ENCODE data around the gene GPR183.

GPR183 gene

GRCh38 chr13:99302637-99303505 lies 4.3 kb downstream of the GPR183 start:
- TF ChIP-seq CTCF (IDR thresholded peaks at IDR 0.05; ENCODE audit: insufficient read depth, low read depth, low read length, missing control alignments), result no peak
- H3K4me3 ChIP-seq (ENCODE audit: low read length), result no peak overlapping the region
- DNase-seq (ENCODE audit: low read depth), result no peak

- no peak for TF ChIP-seq CTCF (IDR thresholded peaks at IDR 0.05; ENCODE audit: insufficient read depth, low read depth, low read length, missing control alignments)
- H3K4me3 ChIP-seq (ENCODE audit: low read length), result no peak overlapping the region
- DNase-seq (ENCODE audit: low read depth), result no peak
Measured at GRCh38 chr13:99301913-99302636, 5.1 kb downstream of the GPR183 start.

GRCh38 chr13:99301056-99301838 lies 6.0 kb downstream of the GPR183 start:
- H3K4me3 ChIP-seq (ENCODE audit: low read length), result no peak overlapping the region
- no peak for DNase-seq (ENCODE audit: low read depth)
- TF ChIP-seq CTCF (IDR thresholded peaks at IDR 0.05; ENCODE audit: insufficient read depth, low read depth, low read length, missing control alignments), result no peak

- no peak for DNase-seq (ENCODE audit: low read depth)
- no peak for TF ChIP-seq CTCF (IDR thresholded peaks at IDR 0.05; ENCODE audit: insufficient read depth, low read depth, low read length, missing control alignments)
- no peak overlapping the region for H3K4me3 ChIP-seq (ENCODE audit: low read length)
Measured at GRCh38 chr13:99299920-99300341, 7.3 kb downstream of the GPR183 start.

- TF ChIP-seq CTCF (IDR thresholded peaks at IDR 0.05; ENCODE audit: insufficient read depth, low read depth, low read length, missing control alignments), result no peak
- H3K4me3 ChIP-seq (ENCODE audit: low read length), result no peak overlapping the region
- no peak for DNase-seq (ENCODE audit: low read depth)
Measured at GRCh38 chr13:99299256-99299919, 7.8 kb downstream of the GPR183 start.

- H3K4me3 ChIP-seq (ENCODE audit: low read length), result no peak overlapping the region
- DNase-seq (ENCODE audit: low read depth), result no peak
- TF ChIP-seq CTCF (IDR thresholded peaks at IDR 0.05; ENCODE audit: insufficient read depth, low read depth, low read length, missing control alignments), result no peak
Measured at GRCh38 chr13:99298056-99298455, 9.1 kb downstream of the GPR183 start.

All from epithelial cell of esophagus (primary cell).